HG03439 (cell line): ENCODE measurements around the gene PRKCQ.

Source experiments
- ATAC-seq: cut with Tn5 transposase; IDR thresholded peaks from one replicate; pipeline ENCODE4 v1.9.1; 2021; ENCODE audit warnings: mild to moderate bottlenecking, moderate library complexity; ENCODE audit not compliant: unreplicated experiment

Gene PRKCQ

GRCh38 chr10:6569259-6569658, 10.8 kb downstream of the PRKCQ start:
- ATAC-seq, result no peak

- ATAC-seq, result no peak
These were observed 12.2 kb downstream of the PRKCQ start for GRCh38 chr10:6567884-6568283.

- no peak for ATAC-seq
These were observed 12.8 kb downstream of the PRKCQ start for GRCh38 chr10:6567203-6567703.

GRCh38 chr10:6565588-6565987, 14.5 kb downstream of the PRKCQ start:
- no peak for ATAC-seq

- no peak for ATAC-seq
These were observed 15.7 kb downstream of the PRKCQ start for GRCh38 chr10:6564367-6564766.

GRCh38 chr10:6563731-6564130, 16.3 kb downstream of the PRKCQ start:
- no peak for ATAC-seq

- no peak for ATAC-seq
These were observed 17.0 kb downstream of the PRKCQ start for GRCh38 chr10:6563075-6563474.

- no peak for ATAC-seq
These were observed 17.9 kb downstream of the PRKCQ start for GRCh38 chr10:6562221-6562620.

GRCh38 chr10:6561552-6561951, 18.5 kb downstream of the PRKCQ start:
- ATAC-seq, result no peak

- no peak for ATAC-seq
These were observed 21.2 kb downstream of the PRKCQ start for GRCh38 chr10:6558759-6559461.

- ATAC-seq, result no peak
These were observed 21.8 kb downstream of the PRKCQ start for GRCh38 chr10:6558272-6558671.

GRCh38 chr10:6553937-6554336, 26.1 kb downstream of the PRKCQ start:
- no peak for ATAC-seq

GRCh38 chr10:6543431-6544005, 36.6 kb downstream of the PRKCQ start:
- ATAC-seq, result no peak

- ATAC-seq, result no peak
These were observed 37.1 kb downstream of the PRKCQ start for GRCh38 chr10:6542999-6543430.

GRCh38 chr10:6539833-6540232, 40.2 kb downstream of the PRKCQ start:
- ATAC-seq, result no peak

GRCh38 chr10:6537770-6538169, 42.3 kb downstream of the PRKCQ start:
- no peak for ATAC-seq

GRCh38 chr10:6536102-6536501, 44.0 kb downstream of the PRKCQ start:
- no peak for ATAC-seq

- no peak for ATAC-seq
These were observed 44.8 kb downstream of the PRKCQ start for GRCh38 chr10:6535156-6535764.

- no peak for ATAC-seq
These were observed 47.8 kb downstream of the PRKCQ start for GRCh38 chr10:6532321-6532720.

GRCh38 chr10:6530966-6531365, 49.1 kb downstream of the PRKCQ start:
- ATAC-seq, result no peak

- ATAC-seq, result no peak
These were observed 49.8 kb downstream of the PRKCQ start for GRCh38 chr10:6530211-6530840.
